IPS-NIHi11 (cell line): ENCODE data around the gene GLT8D1.
A peak's percentile ranks its signal among the peaks of the same experiment; 100 is the strongest.
"Not testable (repeated sequence)": the region's sequence is repeated elsewhere in the genome, so short reads cannot be mapped to it uniquely, and the experiment has no call there.

Experiments used
- DNase-seq: peaks from one replicate; pipeline ENCODE4 v3.0.0; 2012; ENCODE audit warnings: mixed read lengths, low spot score

The GLT8D1 gene, protein sequence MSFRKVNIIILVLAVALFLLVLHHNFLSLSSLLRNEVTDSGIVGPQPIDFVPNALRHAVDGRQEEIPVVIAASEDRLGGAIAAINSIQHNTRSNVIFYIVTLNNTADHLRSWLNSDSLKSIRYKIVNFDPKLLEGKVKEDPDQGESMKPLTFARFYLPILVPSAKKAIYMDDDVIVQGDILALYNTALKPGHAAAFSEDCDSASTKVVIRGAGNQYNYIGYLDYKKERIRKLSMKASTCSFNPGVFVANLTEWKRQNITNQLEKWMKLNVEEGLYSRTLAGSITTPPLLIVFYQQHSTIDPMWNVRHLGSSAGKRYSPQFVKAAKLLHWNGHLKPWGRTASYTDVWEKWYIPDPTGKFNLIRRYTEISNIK

DNA sequence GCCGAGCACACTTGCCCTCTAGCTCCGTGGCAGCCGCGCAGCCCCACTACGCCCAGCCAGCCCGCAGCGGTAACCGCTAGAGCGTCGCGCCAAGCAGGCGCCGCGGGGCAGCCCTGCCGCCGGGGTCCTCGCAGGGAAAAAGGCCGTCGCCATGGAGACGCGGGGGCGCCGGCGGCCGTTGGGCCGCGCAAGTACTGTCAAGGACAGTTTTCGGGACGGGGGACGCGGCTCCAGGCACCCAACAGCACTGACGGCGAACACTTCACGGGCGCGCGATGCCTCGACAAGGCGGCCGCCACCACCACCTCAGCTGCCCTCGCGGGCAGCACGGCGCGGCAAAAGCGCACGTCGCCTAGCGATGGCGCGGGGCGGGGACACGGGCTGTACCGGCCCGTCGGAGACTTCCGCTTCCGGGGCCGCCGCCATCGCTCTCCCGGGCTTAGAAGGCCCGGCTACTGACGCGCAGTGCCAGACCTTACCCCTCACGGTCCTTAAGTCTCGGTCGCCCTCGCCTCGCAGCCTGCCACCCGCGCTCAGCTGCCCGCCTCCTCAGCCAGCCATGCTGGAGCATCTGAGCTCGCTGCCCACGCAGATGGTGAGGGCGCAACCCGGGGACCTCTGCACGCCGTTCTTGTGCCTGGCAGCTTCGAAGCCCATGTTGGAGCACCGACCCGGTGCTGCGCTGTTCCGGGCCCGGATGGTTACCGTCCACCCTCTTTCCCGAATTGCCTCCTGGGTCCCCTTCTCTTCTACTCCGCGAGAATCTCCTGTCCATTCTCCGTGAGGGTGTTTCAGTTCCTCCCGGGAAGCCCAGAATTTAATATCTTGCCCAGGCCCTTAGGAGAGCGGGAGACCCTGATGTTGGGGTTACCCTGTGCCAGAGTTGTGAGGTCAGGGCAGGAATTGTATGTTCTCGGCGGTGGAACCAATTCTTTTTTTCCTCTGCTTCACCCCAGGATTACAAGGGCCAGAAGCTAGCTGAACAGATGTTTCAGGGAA is at the start of gene GLT8D1, which contains the start of gene SPCS1:
Gene GLT8D1, minus strand, starts transcription at position 104 of the 999 bp plus-strand sequence. CDS start 5,331 bp downstream, outside the sequence.
Gene SPCS1, plus strand, starts transcription at position 419 of the 999 bp plus-strand sequence. Its CDS starts 141 bp downstream, at position 560.
- DNase-seq: peak; percentile 94

DNA sequence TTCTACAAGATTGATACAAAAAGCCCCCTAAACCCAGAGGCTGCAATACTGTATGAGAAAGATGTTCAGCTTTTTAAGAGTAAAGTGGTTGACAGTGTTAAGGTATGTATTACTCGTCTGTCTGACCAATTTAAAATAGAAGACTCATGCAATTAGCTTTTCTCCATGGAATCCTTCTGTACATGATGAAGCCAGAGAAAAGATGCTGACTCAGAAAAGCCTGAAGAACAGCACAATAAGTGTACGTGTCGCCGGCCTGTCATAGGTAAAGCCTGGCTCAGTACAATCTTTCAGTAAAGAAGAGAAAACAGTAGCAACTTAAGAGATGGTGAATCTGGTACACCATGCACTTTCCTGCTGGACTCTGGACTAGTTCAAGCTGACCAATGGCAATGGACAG is 48.8 kb upstream of the GLT8D1 start:
- no peak for DNase-seq

DNA sequence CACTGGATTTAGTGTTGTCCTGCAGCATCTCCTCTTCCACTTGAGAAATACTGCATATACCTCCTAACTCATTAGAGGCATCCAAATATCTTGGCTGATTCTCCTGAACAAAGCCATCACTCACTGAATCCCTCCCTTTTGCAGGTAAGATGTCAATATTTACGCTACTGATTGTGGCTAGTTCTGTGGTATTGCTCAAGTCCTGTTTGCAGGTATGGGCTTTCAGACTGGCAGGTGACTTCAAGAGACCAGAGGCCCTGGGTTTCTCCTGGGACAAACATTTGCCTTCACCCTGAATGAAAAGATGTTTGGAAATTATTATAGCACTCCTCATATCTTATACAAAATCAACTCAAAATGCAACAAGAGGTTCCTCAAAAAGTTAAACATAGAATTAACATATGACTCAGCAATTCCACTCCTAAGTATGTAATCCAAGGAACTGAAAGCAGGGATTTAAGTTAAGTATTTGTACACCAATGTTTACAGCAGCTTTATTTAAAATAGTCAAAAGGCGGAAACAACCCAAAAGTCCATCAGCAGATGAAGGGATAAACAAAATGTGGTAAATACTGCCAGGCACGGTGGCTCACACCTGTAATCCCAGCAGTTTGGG is 46.6 kb upstream of the GLT8D1 start:
- no peak for DNase-seq

DNA sequence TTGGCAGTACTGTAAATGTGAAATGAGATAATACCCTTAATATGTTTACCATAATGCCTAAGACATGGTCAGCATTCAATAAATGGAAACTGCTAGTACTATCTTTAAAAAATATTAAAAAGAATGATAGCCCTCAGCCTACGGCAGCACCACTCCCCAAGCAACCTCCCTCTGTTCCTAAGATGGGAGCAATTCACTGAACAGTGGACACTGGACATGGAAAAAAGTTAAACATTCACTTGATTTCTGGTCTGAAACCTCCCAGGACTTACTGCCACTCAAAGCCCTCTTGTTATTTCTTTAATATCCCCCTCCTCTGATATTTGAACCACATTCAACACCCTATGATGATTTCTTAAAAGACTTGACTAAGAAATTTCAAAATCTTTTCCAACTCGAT is 38.1 kb upstream of the GLT8D1 start:
- DNase-seq: no peak

DNA sequence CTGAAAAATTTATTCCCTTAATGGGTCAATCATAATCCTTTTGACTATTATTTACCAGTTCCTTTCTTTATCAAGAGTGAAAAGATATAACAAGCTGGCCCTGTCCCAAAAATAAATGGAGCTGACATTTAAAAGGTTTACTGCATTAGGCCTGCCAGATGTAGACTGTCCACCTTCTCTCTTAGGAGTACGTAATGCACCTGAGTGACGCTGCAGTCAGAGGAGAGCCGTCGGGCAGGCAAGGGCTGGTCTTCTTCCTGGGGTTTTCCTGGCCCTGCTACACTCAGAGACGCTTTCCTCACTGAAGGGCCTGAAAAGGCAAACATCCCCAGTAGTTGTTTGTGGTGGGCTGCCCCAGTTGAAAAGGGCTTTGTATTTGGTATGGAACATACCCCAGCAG is 37.6 kb upstream of the GLT8D1 start:
- DNase-seq: no peak

DNA sequence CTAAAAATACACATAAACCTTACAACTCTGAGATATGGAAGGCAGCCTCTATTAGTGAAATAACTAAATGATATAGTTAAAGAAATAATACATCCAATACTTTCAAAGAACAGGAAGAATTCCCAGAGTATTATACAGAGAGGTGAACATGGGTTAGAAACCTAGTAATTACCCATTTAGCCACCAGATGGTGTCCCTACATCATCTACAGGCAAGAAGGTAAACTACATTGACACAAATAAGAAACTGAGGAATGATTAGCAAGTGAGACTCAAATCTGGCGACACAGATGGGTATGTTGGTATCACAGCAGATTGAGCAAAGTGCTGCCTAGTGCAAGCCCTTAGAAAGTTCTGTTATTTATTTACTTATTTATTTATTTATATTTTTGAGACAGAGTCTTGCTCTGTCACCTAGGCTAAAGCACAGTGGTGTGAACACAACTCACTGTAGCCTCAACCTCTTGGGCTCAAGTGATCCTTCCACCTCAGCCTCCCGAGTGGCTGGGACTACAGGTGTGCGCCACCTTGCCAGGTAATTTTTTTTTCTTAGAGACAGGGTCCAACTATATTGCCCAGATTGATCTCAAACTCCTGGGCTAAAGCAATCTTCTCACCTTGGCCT is 36.9 kb upstream of the GLT8D1 start:
- peak; percentile 46 for DNase-seq

DNA sequence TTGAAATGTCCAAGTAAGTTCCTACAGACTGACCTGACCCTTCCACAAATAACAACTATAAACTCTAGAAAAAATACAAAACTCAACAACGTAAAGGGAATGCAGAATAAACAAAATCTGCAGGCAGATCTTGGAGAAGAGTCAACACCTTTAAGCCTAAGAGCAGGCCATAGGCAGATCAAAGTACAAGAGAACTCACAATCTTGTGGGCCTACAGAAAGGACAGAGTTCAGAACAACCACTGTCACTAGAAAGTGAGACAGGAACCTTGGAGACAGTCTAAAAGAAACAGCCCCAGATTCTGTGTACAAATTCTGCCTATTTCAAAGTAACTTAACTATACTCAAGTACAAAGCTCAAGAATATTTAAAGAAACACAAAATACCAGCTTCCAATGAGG is 34.1 kb upstream of the GLT8D1 start:
- no peak for DNase-seq

DNA sequence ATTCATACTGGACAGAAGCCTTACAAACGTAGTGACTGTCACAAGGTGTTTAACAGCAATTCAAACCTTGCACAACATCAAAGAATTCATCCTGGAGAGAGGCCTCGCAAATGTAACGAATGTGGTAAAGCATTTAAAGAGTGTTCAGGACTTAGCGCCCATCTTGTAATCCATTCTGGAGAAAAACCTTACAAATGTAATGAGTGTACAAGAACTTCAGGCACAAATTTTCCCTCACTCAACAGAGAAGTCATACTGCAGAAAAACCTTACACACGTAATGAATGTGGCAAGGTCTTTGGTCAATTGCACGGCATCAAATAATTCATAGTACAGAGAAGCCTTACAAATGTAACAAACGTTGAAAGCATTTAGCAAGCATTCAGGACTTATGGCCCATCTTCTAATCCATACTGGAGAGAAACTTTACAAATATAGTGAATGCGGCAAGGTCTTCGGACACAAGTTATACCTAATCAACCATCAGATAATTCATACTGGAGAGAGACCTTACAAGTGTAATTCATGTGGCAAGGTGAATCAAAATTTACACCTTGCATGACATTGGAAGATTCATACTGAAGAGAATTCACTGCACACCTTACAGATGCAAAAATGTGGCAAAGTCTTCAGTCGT is 27.8 kb upstream of the GLT8D1 start:
- no peak for DNase-seq

DNA sequence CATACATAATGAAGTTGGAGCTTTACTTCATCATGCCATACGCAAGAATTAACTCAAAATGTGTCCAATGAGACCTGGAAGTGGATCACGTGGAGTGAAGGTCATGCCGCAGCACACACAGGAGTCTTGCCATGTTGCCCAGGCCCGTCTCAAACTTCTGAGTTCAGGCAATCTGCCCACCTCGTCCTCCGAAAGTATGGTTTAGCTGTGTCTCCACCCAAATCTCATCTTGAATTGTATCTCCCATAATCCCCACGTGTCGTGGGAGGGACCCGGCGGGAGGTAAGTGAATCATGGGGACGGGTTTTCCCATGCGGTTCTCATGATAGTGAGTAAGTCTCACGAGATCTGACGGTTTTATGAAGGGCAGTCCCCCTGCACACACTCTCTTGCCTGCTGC is 26.0 kb upstream of the GLT8D1 start:
- DNase-seq: no peak

DNA sequence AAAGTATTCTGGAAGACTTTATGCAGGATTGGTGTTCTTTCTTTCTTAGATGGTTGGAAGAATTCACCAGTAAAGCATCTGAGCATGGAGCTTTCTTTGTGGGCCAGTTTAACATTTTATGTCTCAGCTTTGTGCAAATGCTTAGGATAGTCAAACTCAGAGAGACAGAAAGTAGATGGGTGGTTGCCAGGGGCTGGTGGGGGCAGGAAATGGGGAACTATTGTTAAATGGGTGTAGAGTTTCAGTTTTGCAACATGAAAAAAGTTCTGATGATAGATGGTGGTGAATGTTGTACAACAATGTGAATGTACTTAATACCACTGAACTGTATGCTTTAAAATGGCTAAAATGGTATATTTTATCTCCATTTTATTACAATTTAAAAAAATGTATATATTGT is 25.1 kb upstream of the GLT8D1 start:
- no peak for DNase-seq

DNA sequence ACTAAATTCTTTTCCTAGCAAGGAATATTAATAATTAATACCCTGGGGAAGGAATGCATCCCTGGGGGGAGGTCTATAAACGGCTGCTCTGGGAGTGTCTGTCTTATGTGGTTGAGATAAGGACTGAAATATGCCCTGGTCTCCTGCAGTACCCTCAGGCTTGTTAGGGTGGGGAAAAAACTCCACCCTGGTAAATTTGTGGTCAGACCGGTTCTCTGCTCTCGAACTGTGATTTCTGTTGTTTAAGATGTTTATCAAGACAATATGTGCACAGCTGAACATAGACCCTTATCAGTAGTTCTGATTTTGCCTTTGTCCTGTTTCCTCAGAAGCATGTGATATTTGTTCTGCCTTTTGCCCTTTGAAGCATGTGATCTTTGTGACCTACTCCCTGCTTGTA is 23.2 kb upstream of the GLT8D1 start:
- DNase-seq: not testable (repeated sequence)

DNA sequence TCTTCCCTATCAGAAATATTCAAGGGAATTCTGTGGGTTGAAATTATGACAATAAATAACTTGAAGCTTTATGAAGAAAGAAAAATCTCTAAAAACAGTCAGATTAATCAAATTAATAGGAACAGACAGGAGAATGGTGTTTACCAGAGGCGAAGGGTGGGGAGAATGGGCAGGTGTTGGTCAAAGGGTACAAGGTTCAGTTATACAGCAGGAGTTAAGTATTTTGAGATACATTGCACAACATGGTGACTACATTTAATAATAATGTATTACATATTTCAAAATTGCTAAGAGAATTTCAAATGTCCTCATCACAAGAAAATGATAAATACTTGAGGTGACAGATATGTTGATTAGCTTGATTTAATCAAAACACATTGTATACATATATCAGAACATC is 18.9 kb upstream of the GLT8D1 start:
- no peak for DNase-seq

DNA sequence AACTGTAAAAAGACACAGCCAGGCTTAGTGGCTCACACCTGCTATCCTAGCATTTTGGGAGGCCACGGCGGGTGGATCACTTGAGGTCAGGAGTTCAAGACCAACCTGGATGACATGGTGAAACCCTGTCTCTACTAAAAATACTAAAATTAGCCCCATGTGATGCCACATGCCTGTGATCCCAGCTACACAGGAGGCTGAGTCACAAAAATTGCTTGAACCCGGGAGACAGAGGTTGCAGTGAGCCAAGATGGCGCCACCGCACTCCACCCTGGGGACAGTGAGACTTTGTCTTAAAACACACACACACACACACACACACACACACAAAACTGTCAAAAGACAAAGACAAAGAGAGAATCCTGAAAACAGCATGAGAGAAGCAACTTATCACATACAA is 18.3 kb upstream of the GLT8D1 start:
- DNase-seq: no peak

DNA sequence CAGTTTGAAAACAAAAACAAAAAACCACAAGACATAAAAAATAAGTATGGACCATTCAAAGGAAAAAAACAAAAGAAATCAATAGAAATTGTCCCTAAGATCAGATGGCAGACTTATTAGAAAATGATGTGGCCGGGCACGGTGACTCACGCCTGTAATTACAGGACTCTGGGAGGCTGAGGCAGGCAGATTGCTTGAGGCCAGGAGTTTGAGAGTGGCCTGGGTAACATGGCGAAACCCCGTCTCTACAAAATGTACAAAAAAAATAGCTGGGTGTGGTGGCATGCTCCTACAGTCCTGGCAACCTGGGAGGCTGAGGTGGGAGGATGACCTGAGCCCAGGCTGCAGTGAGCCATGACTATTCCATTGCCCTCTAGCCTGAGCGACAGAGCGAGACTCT is 16.9 kb upstream of the GLT8D1 start:
- DNase-seq: no peak

DNA sequence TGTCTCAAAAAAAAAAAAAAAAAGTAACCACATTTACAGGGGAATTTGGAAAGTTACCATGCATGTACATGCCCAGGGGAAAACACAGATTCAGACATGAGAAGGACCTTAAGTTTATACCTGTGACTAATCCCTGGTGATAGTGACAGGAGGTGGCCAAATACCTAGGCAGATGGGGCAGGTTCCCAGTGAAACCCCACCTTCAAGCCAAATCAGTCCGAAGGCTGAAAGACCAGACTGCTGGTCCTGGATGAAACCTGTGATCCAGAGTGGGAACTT is 16.1 kb upstream of the GLT8D1 start:
- DNase-seq: no peak

DNA sequence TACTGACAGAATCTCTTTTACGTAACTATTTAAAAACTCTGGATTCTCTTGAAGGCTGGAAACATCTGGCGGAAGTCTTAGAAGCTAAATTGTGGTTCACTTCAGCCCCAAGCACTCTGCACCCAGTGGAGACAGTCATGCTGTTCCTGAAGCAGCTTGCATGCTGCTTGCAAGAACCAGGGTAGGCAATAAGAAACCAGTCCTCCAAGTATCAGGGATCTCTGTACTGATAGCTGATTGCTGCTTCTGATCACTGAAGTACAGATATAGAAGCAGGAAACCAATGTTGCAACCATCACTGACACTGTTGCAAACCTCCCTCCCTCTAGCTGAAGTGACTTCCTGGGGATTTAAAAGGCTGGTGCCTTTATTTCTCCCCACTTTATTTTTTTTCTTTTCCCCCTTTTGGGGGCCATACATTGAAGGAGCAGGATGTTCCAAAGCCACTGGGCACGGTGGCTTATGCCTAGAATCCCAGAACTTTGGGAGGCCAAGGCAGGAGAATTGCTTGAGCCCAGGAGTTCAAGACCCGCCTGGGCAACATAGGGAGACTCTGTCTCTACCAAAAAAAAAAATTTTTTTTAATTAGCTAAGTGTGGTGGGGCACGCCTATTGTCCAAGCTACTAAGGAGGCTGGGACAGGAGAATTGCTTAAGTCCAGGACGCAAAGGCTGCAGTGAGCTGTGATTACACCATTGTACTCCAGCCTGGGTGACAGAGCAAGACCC is 15.6 kb upstream of the GLT8D1 start:
- DNase-seq: no peak

DNA sequence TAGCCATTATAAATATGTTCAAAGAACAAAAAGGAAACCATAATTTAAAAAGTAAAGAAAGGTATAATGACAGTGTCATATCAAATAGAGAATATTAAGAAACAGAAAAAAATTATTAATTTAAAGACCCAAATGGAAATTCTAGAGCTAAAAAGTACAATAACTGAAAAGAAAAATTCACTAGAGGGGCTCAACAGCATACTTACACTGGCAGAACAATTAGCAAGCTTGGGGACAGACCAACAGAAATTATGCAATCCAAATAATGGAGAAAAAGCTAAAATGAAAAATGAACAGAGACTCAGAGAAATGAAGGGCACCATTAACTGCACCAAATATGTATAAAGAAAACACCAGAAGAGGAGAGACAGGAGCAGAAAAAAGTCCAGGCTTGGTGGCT is 14.0 kb upstream of the GLT8D1 start:
- DNase-seq: no peak

DNA sequence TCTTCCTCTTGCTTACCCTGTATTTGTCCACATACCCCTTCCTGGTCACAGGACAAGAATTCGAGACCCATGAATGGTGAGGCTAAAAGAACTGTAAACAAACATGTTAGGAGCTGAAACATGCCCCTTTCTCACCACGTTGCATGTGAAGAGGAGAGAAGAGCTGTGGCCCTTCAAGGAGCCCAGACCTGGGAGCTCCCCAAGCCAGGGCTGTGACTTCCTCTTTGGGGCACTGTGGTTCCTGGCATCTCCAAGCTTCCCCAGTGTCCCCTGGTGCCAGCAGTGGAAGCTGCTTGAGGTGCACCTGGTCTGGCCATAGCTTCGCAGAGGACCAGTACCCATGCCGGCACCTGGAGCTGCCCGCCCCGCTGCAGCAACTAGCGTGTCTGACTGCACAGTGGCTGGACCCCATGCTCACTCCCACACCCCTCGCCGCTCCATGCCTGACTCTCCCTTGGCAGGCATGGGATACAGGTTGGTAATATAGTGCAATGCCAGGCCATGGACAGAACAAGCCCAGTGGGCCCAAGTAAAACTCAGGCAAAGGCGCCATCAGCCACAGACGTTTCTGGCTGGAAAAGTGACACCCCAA is 10.2 kb upstream of the GLT8D1 start:
- DNase-seq: no peak

DNA sequence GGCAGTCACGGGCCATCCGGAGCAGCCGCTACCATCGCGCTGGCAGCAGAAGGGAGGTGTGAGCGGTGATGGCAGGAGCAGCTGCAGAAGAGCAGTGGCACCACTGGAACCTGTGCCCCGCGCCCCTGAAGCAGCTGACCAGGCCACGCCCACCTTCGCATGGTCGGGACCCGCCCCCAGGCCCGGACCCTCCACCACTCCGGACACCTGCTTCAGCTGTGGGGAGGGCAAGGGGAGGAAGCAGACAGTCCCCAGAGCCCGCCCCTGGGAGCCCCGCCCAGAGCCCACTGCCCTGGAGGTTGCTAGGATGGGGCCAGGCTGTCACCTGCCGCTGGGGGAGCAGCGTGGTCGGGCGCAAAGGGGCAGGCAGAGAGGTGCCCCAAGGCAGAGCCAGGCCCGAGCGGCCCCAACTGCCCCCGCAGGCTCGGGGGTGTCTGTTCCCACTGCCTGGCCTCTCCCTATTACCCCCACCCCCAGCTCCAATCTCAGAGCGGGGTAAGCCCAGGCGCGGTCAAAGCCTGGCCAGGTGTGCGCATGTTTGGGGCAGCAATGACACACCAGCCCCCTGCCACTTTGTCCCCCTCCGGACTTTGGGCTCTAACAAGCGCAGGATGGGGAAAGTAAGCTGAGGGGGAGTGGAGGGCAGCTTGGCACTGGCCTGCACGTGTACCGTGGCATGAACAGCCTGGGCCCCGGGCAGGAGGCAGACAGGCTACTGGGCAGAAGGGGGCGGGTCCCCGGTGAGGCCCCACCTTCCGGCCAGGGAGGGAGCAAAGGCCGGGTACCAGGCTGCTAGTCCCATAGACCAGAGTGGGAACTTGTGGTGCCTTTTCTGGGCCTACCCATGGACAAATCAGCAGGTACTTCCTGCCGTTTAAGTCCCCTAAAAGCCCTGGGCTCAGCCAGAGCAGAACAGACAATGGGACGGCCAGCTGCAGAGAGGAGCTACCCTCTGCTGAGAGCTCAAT is 9.0 kb upstream of the GLT8D1 start:
- DNase-seq: peak; percentile 93
